Stimulated activated CD4-positive, alpha-beta T cell treated with anti-CD3 and anti-CD28 coated beads, Interleukin-4, amount 100 ng/mL, for 1 hour (primary cell): ENCODE measurements around the gene TMEM134.
A peak's percentile ranks its signal among the peaks of the same experiment; 100 is the strongest.

Experiments used
- DNase-seq: peaks from one replicate; pipeline ENCODE4 v3.0.0-alpha.2; 2020

The TMEM134 gene

GRCh38 chr11:67455054-67455453 is 14.0 kb downstream of the TMEM134 start, which contains the start of gene CABP4:
CABP4 (plus strand) TSS chr11:67455354; CDS start chr11:67455424, 70 bp downstream.
- DNase-seq, result no peak

DNA sequence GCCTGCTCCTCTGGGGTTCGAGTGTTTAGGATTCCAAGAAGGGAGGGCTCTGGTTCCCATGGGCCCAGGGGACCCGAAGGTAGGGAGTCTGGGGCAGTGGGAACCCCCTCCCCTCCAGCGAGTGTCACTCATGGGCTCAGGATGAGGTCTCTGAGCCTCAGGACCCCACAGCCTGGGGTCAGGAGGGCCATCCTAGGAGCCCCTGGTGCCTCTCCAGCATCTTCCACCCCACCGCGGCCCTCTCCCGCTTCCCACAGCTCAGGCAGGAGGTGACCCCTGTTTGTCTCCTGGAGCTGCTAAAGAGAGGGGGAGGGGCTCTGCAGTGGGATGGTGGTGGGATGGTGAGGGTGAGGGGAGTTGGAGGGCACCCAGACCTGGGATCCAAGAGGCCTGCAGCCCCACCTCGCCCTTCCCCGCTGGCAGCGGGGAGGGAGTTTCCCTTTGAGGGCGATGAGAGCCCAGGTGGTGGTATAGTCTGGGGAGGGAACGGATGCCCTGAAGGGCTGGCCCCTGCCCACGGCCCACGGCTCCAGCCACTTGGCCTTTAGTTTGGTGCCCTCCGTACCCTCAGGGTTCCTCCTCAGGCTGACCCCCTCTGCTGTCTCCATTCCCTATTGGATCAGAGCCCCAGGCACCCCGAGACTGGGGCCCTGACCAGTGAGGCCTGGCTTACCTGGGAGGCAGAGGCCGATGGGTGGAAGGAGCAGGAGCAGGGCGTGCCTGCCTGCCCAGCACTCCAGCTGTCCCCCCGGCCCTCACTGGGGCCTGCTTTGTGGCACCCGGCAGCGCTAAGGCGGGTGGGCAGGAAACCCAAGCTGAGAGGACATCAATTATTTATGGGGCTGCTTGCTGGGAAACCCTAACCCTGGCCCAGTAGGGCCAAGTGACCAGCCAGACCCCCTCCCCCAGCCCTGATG is 15.0 kb downstream of the TMEM134 start:
- no peak for DNase-seq

GRCh38 chr11:67452141-67452952 is 16.7 kb downstream of the TMEM134 start, which contains the start of gene GPR152:
GPR152 (minus strand) TSS chr11:67452729; CDS start chr11:67452724, 5 bp downstream.
- no peak for DNase-seq

DNA sequence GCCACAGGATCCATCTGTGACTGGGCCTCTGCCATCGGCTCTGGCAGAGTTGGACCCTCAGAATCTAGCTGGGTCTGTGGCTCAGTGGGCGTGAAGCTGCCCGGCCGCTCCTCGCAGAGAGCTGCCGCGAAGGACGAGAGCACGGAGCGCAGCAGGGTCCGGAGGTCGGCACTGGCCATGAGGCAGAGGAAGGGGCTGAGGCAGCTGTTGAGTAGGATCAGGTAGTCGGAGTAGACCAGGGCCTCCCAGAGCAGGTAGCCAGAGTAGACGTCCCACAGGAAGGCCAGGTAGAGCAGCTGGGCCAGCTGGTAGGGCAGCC is 17.4 kb downstream of the TMEM134 start:
- DNase-seq, result no peak

- no peak for DNase-seq
Measured at GRCh38 chr11:67450796-67451657, 18.0 kb downstream of the TMEM134 start.

DNA sequence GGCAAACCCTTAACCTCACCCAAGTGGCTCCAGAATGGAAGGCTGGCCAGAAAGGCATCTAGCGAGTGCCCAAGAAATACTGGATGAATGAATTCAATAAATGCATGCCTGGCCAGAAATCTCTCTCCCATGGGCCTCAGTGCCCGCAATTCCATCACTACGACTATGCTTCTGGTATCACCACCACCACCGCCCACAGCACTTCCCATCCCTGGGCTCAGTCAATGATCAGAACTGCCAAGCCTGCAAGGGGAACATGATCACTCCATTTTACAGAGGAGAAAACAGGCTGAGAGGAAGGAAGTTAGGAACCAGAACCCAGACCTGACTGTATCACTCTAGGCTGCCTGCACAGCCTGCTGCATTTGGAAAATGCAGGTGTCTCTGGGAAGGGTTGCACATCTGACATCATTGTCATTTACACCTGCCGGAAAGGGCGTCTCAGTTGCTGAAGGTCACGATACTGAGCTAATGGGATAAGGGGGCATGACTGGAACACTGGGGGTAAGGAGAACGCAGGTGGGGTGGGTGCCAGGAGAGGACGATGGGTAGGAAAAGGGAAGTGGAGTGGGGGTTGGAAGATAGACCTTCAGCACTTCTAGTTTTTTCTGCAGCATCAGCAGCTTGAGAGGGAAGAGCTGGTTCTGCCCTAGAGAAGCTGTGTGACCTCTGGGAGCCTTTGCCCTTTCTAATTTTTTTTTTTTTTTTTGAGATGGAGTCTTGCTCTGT is 19.8 kb downstream of the TMEM134 start:
- DNase-seq, result no peak

- DNase-seq, result no peak
Measured at GRCh38 chr11:67448220-67448609, 20.8 kb downstream of the TMEM134 start.

DNA sequence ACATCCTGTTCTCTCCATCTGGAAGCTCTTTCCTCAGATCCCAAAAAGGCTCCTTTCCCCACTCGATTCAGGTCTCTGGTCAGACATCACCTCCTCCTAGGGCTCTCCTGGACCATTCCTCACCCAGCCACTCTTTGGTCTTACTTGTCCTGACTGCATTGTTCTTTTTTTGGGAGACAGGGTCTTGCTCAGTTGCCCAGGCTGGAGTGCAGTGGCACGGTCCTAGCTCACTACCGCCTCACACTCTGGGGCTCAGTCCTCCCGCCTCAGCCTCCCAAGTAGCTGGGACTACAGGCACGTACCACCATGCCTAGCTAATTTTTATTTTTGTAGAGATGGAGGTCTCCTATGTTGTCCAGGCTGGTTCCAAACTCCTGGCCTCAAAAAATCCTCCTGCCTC is 23.5 kb downstream of the TMEM134 start:
- DNase-seq, result no peak

DNA sequence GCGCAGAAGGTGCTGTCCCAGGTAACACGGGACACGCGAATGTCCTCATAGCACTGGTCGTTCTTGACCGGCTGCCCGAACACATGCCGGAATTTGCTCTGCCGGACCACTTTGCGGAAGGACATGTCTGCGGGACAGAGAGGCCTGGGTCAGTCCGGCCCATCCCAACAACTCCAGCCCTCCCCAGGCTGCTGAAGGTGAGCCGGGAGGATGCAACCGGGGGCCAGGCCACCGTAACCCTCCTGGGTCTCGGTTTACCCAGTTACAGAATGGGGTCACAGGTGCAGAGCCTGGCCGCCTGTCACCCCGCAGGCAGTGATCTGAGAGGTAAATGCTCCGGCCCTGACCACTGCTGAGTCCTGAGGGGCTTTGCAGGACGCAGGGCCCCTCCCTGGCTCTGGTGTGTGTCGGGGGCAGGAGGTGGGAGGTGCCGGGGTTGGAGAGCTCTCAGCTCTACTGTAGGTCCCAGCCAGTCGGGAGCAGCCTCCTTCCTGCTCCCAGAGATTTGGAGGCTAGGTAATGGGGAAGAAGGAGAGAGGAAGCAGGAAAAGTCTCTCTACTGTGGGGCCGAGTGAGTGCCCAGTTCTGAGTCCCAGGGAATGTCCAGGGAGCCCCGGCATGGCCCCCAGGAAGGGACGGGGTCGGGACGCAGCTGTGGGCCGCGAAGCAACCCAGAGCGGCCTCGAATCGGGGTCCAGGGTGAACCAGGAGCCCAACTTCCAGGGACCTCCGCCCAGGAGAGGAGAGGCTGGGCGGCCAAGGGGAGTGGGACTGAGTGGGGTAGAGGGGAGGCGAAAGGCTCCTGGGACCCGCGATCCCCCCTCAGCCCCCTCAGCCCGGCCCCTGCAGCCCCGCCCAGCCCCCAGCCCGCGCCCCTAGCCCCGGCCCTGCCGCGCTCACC is 26.3 kb downstream of the TMEM134 start:
- DNase-seq, result no peak

DNA sequence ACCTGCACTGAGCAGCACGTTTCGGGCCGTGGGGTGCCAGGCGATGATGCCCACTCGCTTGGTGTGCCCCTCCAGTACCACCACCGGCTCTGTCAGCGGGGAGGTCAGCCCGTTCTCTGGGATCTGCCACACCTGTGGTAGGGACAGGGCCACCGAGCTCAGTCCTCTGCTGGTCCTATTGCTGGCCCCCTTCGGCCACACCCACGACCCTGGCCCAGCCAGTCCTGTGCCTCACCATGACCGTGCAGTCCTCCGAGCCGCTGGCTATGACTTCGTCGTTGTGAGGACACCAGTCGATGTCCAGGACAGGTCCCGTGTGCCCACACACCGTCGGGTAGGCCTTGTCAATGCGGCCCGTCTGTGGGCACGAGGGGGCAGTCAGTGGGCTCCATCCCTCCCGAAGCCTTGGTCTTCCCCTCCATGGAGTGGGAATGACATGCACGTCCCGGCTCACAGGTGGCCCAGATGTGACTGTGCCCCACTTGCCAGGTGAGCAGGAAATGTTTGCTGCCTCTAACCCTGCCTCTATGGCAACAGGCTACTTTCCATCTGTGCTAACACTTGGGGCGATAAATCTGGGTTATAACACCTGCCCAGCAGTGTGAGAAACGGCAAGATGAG is 27.2 kb downstream of the TMEM134 start:
- DNase-seq, result no peak

GRCh38 chr11:67441098-67441563 is 27.9 kb downstream of the TMEM134 start:
- no peak for DNase-seq

GRCh38 chr11:67440229-67441097 is 28.6 kb downstream of the TMEM134 start:
- no peak for DNase-seq

- DNase-seq, result peak; percentile 30
Measured at GRCh38 chr11:67439321-67440228, 29.5 kb downstream of the TMEM134 start.

DNA sequence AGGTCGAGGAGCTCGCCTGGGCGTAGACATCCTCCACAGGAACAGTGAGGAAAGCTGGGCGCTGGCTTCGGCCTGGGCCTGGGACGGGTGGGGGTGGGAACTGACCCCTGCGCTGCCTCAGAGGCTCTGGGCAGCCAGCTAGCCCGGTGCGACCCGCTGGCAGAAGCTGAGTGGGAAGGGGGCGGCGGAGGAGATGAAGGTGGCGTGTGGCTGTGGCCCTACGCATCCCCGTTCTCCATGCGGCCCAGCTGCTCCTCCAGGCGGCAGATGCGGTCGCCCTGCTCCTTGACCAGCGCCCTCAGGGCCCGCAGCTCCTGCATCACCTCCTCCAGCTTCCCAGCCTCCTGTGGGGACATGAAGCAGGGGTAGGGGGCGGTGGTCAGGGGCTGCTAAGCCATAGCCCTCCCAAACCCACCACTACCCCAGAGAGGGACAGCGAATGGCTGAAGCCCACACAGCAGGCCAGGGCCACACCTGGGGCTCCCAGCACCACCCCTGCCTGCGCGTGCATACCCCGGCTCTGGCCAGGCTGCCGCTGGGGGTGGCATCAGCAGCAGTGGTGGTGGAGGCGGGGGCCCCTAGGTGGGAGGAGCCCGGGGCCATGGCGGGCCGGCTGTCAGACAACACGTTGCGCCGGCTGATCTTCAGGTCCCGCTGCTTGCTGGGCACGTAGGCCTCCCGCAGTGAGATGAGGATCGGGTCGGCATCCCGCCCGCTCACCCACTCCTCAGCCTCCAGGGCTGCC is 30.7 kb downstream of the TMEM134 start:
- peak; percentile 77 for DNase-seq

- no peak for DNase-seq
Measured at GRCh38 chr11:67437809-67438157, 31.3 kb downstream of the TMEM134 start.

DNA sequence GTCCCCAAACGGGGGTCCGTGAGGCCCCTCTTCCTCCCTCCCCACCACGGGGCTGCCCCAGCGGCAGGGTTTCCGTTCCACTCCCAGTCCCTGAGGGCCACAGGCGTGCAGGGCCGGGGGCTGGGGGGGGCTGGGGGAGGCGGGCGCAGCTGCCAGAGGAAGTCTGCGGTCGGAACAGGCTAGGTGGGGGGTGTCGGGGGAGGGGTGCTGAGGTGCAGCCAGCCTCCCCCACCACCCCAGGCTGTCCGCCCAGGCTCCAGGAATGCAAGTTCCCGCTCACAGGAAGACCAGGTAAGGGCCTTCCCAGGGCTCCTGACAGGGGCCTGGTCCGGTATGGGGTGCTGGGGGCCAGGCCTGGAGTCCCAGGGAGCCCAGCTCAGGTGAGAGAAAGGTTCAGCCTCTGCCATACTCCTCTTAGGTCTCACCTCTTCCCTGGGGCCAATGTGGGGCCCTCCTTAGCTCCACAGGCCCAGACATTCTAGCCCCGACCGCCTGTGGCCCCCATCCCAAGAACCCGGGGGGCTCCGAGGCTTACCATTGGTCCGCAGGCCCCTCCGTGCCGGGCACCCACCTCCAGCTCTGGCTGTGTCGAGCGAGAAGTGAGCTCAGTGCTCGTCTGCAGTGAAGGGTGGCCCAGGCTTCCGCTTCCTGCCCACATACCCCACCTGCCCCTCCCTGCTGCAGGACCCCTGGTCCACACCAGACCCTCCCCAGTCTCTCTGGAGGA is 31.8 kb downstream of the TMEM134 start, which contains the start of gene PTPRCAP:
PTPRCAP (minus strand) TSS at position 601 of the 727 bp plus-strand sequence; CDS start at position 538, 63 bp downstream.
- DNase-seq, result peak; percentile 70
